ENCODE data around the gene ANO2. TPM values are rescaled to one million over a fixed set of nuclear protein-coding genes. Genes with fewer than 3 reads are reported as not detected.
"Not testable (repeated sequence)": the region's sequence is repeated elsewhere in the genome, so short reads cannot be mapped to it uniquely, and the experiment has no call there.

ANO2 gene
- total RNA-seq, 2 experiments from 2014 or later = not detected

DNA sequence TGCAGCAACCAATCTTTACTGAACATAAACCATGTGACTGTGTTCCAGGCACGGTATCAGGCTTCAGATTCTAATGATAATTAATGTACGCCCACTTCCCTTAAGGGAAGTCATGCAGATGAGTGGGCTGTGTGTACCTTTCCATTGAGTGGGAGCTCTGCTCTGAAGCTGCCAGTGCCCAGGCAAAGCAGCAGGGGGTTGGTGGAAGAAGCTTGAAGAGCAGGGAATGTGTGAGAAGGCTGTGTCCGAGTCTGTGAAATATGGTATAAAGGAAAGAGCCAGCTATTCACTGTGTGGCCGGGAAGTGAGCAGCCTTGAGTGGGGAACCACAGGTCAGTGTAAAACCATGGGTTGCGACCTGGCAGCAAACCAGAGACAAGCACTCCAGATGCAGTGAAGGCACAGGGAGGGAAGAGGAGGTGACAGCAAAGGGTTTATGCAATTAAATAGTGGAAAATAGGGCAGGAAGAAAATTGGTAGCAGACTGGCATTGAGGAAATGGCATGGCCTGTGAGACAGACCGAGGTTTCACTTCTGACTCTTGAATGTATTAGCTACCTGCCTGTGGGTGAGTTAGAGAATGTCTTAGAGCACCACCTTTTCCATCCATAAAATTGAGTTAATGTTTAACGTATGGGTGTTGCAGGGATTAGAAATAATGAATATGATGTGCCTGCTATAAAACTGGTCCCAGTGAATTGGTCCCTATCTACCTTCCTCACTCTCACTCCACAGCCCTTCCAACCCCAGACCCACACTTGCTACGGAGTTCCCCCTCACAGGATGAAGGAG is 396.7 kb downstream of the ANO2 start:
- DNase-seq (no peak), ATAC-seq (no peak)
- Mint-ChIP-seq H3K27ac (no peak overlapping the region), H3K4me3 (no peak overlapping the region), H3K9me3 (peaks cover 12% of the 10 kb centered on the region), H3K4me1 (ENCODE audit: low read depth) (no peaks in the 10 kb centered on the region), H3K27me3 (peaks cover 13% of the 10 kb centered on the region), H3K36me3 (ENCODE audit: low read depth) (no peaks in the 10 kb centered on the region)
- intact Hi-C loops (cut with micrococcal nuclease) = no loop called here
- CTCF ChIA-PET = no interaction called here
- TF ChIP-seq CTCF (IDR thresholded peaks at IDR 0.05) = no peak
- POLR2A ChIA-PET = no interaction called here

DNA sequence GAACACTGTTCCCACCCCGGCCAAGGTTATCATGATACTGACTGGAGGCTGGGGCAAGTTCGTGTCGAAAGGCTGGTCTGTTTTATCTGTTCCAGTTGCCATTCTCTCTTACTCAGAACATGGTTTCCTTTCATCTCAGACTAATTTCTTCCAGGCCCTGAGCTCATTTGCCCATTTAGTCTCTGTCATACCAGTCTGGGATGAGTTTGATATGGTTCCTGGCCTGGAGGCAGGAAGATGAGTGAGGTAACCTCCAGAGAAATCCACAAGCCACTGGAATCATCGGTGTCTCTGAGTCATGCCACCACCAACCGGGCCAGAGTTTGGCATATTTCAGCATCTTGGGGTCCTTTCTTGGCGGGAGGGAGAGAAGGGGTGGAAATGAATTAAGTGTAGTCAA is 398.4 kb downstream of the ANO2 start:
- no peak overlapping the region for H3K27ac Mint-ChIP-seq
- intact Hi-C loops (cut with micrococcal nuclease) = no loop called here
- ATAC-seq (no peak), DNase-seq (no peak)
- no peaks in the 10 kb centered on the region for H3K36me3 Mint-ChIP-seq (ENCODE audit: low read depth)
- H3K27me3 Mint-ChIP-seq = peaks cover 9% of the 10 kb centered on the region
- POLR2A ChIA-PET = no interaction called here
- peaks cover 12% of the 10 kb centered on the region for H3K9me3 Mint-ChIP-seq
- TF ChIP-seq CTCF (IDR thresholded peaks at IDR 0.05) = no peak
- no peak overlapping the region for H3K4me3 Mint-ChIP-seq
- CTCF ChIA-PET = no interaction called here
- no peaks in the 10 kb centered on the region for H3K4me1 Mint-ChIP-seq (ENCODE audit: low read depth)

DNA sequence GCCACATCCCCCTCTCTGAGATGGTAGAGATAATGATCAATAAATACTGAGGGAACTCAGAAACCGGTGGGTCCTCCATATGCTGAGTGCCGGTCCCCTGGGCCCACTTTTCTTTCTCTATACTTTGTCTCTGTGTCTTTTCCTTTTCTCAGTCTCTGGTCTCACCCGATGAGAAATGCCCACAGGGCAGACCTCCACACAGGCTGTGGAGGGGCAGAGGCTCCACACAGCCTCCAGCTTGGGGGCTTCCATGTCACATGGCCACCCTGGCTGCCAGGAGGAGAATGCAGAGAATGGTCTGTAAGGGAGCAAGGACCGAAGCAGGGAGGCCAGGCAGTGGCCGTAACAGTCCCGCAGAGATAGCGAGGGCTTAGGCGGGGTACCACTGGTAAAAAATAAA is 407.3 kb downstream of the ANO2 start:
- POLR2A ChIA-PET = no interaction called here
- CTCF ChIA-PET = no interaction called here

DNA sequence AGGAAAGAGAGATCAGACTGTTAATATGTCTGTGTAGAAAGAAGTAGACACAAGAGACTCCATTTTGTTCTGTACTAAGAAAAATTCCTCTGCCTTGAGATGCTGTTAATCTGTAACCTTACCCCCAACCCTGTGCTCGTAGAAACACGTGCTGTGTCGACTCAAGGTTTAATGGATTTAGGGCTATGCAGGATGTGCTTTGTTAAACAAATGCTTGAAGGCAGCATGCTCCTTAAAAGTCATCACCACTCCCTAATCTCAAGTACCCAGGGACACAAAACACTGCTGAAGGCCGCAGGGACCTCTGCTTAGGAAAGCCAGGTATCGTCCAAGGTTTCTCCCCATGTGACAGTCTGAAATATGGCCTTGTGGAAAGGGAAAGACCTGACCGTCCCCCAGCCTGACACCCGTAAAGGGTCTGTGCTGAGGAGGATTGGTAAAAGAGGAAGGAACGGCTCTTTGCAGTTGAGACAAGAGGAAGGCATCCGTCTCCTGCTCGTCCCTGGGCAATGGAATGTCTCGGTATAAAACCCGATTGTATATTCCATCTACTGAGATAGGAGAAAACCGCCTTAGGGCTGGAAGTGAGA is 407.9 kb downstream of the ANO2 start:
- CTCF ChIA-PET; POLR2A ChIA-PET; H3K4me3 Mint-ChIP-seq; ATAC-seq; H3K9me3 Mint-ChIP-seq; H3K27ac Mint-ChIP-seq; intact Hi-C loops (cut with micrococcal nuclease); H3K4me1 Mint-ChIP-seq (ENCODE audit: low read depth); DNase-seq; H3K36me3 Mint-ChIP-seq (ENCODE audit: low read depth): not testable (repeated sequence)
- H3K27me3 Mint-ChIP-seq = peaks cover 20% of the 10 kb centered on the region

More for the DNA sequence above, 407.3 kb downstream of the ANO2 start:
- no peaks in the 10 kb centered on the region for H3K36me3 Mint-ChIP-seq (ENCODE audit: low read depth)
- no peak overlapping the region for H3K4me3 Mint-ChIP-seq
- DNase-seq = no peak
- H3K27ac Mint-ChIP-seq = no peak overlapping the region
- H3K9me3 Mint-ChIP-seq = no peaks in the 10 kb centered on the region
- ATAC-seq = no peak
- no peak for TF ChIP-seq CTCF (IDR thresholded peaks at IDR 0.05)
- intact Hi-C loops (cut with micrococcal nuclease) = no loop called here
- peaks cover 17% of the 10 kb centered on the region for H3K27me3 Mint-ChIP-seq
- no peaks in the 10 kb centered on the region for H3K4me1 Mint-ChIP-seq (ENCODE audit: low read depth)

DNA sequence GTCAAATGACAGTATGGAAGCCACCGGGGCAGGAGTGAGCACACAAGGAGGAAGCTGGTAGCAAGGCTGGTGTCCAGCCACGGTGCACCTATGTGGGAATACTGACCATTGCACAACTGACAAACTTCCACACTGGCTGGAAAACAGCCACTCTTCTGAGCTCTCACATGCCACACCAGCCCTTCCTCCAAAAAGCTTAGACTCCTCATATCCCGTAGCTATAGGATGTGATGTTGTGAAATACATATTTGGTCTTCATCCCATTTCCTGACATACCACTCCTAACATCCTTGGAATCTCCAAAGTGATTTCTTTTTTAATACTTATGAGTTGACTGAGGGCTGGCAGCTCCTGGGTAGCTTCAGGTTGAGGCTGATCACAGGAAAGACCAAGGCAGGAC is 409.5 kb downstream of the ANO2 start:
- ChIA-PET POLR2A (no interaction called here), CTCF (no interaction called here)
- Mint-ChIP-seq H3K4me1 (ENCODE audit: low read depth) (no peaks in the 10 kb centered on the region), H3K36me3 (ENCODE audit: low read depth) (no peaks in the 10 kb centered on the region), H3K27me3 (peaks cover 24% of the 10 kb centered on the region), H3K27ac (no peak overlapping the region), H3K9me3 (no peaks in the 10 kb centered on the region), H3K4me3 (no peak overlapping the region)
- ATAC-seq (no peak), DNase-seq (no peak)
- intact Hi-C loops (cut with micrococcal nuclease) = no loop called here
- TF ChIP-seq CTCF (IDR thresholded peaks at IDR 0.05) = no peak

Data from activated CD8-positive, alpha-beta T cell treated with anti-CD3 and anti-CD28 coated beads for 36 hours (primary cell).